H1 (cell line): ENCODE measurements around the gene B4GALNT3. TPM values are rescaled to one million over a fixed set of nuclear protein-coding genes. Genes with fewer than 3 reads are reported as not detected.

ENCODE experiments used
- CHD7 ChIP-seq: fragments of 300-600 bp; sonication (generic); IDR thresholded peaks from 2 replicates; pipeline ENCODE4 v1.7.1; 2012; ENCODE audit warnings: low read length, moderate library complexity, mild to moderate bottlenecking, inconsistent platforms; ENCODE audit not compliant: insufficient replicate concordance
- polyA plus RNA-seq, 7 experiments: library from polyadenylated mRNA; depleted of rRNA in 3 of 7; stranded (reverse) in 5 of 7; unstranded in 2 of 7; fragments of >200 nt in 5 of 7; fragments of 200-250 nt in 2 of 7; gene quantifications; 1 replicate in 5 of 7; 2 replicates in 1 of 7; 4 replicates in 1 of 7; pipeline versions ENCODE4 v1.2.1 to v1.2.3, GENCODE V29; 2011 to 2013; ENCODE audit warnings: missing spikeins in 2 of 7, mixed read lengths in 2 of 7
- total RNA-seq: library from RNA; stranded (reverse); fragmentation: NEBNext Ultra II Directional; extraction: Animal tissue kit (Norgen Biotek cat#: 25700); gene quantifications from 2 replicates; pipeline ENCODE4 v1.2.1, GENCODE V29; 2021

The B4GALNT3 gene
- total and polyA plus RNA-seq, 2 of the 8 experiments (the other 6 are each of a cell fraction or from before 2014, with no cell fraction given): 12.5 to 20.3 TPM

GRCh38 chr12:505221-505620 is 45.5 kb downstream of the B4GALNT3 start (continued):
- TF ChIP-seq CHD7: no peak
